D721Med (cell line): ENCODE measurements around the gene PC.

ENCODE experiments used
- DNase-seq: peaks from one replicate; pipeline ENCODE4 v3.0.0; 2011; ENCODE audit warnings: low spot score; ENCODE audit not compliant: insufficient read length
- FAIRE-seq: peaks from 2 replicates; lab custom pipeline; 2011; peaks lifted over from hg19 to GRCh38; lab: Jason Lieb, UNC
- TF ChIP-seq, protein P1 (sequence below): IDR thresholded peaks from 2 replicates; pipeline ENCODE4 v1.5.1; 2012; ENCODE audit warnings: mild to moderate bottlenecking, control low read depth; ENCODE audit not compliant: insufficient read depth; ENCODE audit errors: missing control alignments

Gene PC

DNA sequence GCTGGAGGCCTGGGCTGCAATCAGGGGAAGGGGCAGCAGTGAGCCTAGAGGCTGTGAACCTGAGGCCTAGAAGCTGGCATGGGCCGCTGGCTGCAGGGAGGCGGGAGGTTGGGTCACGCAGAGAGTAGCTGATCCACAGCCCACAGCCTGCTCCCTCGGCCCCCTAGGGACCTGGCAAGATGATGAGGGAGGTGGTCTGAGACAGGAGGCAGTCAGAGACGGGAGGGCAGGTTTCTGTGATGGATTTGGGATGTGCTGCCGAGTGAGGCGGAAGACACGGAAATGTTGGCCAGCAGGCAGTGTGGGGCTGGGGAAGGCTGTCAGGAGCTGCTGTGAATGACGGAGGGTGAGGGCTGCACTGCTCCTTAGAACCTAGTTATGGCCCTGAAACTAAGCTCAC, 78.6 kb downstream of the PC start:
- TF ChIP-seq, protein P1, sequence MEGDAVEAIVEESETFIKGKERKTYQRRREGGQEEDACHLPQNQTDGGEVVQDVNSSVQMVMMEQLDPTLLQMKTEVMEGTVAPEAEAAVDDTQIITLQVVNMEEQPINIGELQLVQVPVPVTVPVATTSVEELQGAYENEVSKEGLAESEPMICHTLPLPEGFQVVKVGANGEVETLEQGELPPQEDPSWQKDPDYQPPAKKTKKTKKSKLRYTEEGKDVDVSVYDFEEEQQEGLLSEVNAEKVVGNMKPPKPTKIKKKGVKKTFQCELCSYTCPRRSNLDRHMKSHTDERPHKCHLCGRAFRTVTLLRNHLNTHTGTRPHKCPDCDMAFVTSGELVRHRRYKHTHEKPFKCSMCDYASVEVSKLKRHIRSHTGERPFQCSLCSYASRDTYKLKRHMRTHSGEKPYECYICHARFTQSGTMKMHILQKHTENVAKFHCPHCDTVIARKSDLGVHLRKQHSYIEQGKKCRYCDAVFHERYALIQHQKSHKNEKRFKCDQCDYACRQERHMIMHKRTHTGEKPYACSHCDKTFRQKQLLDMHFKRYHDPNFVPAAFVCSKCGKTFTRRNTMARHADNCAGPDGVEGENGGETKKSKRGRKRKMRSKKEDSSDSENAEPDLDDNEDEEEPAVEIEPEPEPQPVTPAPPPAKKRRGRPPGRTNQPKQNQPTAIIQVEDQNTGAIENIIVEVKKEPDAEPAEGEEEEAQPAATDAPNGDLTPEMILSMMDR: no peak
- DNase-seq (no peak), FAIRE-seq (no peak)

DNA sequence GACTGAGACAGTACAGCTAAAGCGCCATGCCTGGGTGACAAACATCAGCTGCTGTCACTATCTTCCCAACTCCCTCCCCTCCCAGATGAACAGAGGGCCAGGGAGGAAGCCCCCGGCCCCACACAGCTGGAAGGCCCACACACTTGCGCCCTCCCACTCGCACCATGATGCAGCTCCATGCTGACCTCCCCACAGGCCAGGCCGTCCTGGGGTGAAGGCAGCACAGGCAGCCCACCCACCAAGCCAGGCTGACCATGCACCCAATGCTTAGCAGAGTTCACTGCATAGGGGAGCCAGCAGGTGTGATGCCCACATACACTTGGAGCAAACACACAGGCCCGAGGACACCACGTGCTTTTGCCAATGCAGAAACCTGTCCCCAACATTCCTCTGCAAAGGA, 79.2 kb downstream of the PC start:
- TF ChIP-seq, protein P1: no peak
- FAIRE-seq (no peak), DNase-seq (no peak)

DNA sequence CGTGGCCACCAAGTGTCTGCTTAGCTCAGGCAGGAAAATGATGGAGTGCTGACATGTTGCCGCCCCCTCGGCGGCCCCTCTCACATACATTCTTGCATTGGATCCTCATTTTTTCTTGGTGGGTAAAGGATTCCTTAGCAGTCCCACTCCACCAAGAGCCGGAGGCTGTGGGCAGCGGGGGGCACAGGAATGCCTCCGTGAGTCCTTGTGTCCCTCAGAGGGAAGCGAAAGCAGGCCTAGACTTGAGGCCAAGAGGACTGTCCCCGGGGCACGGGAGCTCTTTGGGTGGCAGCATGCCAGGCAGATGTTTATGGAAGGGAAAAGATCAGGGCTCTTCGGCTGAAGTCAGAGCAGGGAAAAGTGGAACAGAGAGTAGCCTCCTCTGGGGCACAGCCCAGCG, 79.7 kb downstream of the PC start:
- no peak for FAIRE-seq
- DNase-seq: no peak
- TF ChIP-seq, protein P1: no peak

DNA sequence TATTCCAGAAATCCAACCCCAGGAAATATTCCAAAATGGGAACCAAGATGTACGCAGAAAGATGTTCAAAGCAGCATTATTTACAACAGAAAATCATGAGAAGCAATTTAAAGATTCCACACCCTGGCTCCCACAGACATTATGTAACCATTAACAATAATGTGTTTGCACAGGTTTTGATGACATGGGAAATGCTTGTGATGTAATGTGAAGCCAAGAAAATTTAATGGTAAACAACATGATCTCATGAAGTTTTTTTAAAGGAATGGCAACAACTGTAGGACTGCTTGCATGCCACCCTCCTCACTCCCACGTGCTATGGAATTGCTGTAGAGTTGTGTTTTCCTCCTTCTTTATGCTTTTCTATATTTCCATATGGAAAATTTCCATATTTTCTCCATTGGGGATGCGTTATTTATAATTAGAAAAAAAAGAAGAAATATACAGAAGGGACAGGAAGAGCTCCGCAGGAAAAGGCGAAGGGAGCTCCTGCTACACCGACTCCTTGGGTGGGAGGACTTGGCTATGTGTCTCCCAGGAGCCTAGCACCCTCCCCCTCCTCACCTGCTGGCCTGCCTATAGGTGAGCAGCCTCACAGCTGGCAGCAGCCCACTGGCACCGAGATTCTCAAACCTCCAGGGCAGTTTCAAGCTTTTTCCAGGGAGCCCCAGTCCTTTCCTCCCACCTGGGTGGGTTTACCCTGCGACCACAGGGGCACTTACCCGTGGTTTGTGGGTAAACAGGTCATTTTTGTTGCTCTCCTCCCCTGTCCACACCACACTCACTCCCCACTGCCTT, 80.4 kb downstream of the PC start:
- no peak for DNase-seq
- FAIRE-seq: no peak
- TF ChIP-seq, protein P1: no peak

DNA sequence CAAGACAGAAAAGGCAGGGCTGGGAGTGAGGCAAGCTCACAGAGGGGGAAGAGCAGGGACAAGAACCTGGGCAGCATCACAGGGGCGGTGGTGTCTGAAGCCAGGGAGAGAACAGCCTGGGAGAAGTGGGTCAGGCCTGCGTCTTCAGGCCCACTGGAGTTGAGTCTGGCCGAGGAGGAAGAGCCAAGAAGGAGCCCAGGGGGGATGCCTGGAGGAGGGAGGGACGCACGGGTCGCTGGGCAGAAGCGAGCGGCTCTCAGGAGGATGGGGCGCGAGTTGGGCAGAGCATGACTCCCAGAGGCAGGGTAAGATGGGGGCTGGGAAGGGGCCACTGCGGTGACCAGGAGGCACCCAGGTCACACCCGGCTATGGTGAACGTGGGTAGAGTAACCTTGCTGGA, 82.8 kb downstream of the PC start:
- FAIRE-seq: no peak
- TF ChIP-seq, protein P1: no peak
- no peak for DNase-seq

DNA sequence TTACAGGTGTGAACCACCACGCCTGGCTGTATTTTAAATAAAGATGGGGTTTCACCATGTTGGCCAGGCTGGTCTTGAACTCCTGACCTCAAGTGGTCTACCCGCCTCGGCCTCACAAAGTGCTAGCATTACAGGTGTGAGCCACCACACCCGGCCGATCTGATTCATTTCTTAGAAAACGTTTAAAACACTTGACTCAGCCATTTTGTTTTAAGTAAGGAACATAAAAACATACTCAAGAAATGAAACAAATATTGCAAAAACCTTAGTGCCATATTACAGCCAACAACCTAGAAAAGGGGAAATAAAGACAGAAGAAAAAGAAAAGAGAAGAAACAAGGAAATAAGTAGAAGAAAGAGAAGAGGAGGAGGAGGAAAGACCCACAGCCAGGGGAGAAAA, 84.0 kb downstream of the PC start:
- DNase-seq: no peak
- TF ChIP-seq, protein P1: no peak
- no peak for FAIRE-seq

DNA sequence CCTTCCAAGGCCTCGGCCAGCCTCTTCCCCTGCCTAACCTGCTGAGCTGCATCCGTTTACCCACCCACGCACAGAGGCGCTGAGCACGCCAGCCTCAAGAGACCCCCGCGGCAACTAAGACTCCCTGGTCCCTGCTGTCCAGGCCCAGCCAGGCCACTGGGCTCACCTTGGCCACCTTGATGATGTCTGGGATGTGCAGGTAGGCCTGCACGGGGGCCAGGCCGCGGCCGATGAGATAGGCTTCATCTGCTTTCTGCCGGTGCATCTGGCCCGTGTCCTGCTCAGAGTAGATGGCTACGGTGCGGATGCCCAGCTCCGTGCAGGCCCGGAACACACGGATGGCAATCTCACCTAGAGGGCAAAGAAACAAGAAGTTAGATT, 86.7 kb downstream of the PC start:
- DNase-seq (no peak), FAIRE-seq (no peak)
- TF ChIP-seq, protein P1: no peak
